Measurements from ENCODE around the gene APOE. TPM values are rescaled to one million over a fixed set of nuclear protein-coding genes. Genes with fewer than 3 reads are reported as not detected.
"Not testable (repeated sequence)": the region's sequence is repeated elsewhere in the genome, so short reads cannot be mapped to it uniquely, and the experiment has no call there.

The APOE gene
- total RNA-seq, 1 experiment from 2014 or later: 6.5 TPM

- H3K4me1 ChIP-seq: peaks cover 16% of the 10 kb centered on the region
- H3K36me3 ChIP-seq; DNase-seq; H3K9me3 ChIP-seq (replicated peaks); H3K27me3 ChIP-seq; H3K27ac ChIP-seq: not testable (repeated sequence)
- H3K4me3 ChIP-seq: peak overlapping the region; percentile 57
Measured at GRCh38 chr19:44913512-44914432, 8.2 kb downstream of the APOE start.

- peaks cover 16% of the 10 kb centered on the region for H3K4me1 ChIP-seq
- H3K9me3 ChIP-seq (replicated peaks); H3K36me3 ChIP-seq; H3K27me3 ChIP-seq: not testable (repeated sequence)
- H3K4me3 ChIP-seq: peak within 1 kb of the TSS; percentile 57
- peak; percentile 78 to 88 for DNase-seq
- H3K27ac ChIP-seq: peak within 1 kb of the TSS; percentile 12
Measured at GRCh38 chr19:44914433-44915206, 9.0 kb downstream of the APOE start, which contains the start of gene APOC1. APOC1 (plus strand) TSS chr19:44914608; CDS start chr19:44914892, 284 bp downstream.

DNA sequence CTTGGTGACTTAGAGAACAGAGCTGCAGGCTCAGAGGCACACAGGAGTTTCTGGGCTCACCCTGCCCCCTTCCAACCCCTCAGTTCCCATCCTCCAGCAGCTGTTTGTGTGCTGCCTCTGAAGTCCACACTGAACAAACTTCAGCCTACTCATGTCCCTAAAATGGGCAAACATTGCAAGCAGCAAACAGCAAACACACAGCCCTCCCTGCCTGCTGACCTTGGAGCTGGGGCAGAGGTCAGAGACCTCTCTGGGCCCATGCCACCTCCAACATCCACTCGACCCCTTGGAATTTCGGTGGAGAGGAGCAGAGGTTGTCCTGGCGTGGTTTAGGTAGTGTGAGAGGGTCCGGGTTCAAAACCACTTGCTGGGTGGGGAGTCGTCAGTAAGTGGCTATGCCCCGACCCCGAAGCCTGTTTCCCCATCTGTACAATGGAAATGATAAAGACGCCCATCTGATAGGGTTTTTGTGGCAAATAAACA lies 18.7 kb downstream of the APOE start:
- no peak overlapping the region for H3K27ac ChIP-seq
- no peaks in the 10 kb centered on the region for H3K27me3 ChIP-seq
- no peaks in the 10 kb centered on the region for H3K9me3 ChIP-seq (replicated peaks)
- H3K4me1 ChIP-seq: peaks cover 26% of the 10 kb centered on the region
- no peak overlapping the region for H3K4me3 ChIP-seq
- peak in 1 of 2 experiments; percentile 44 for DNase-seq
- no peaks in the 10 kb centered on the region for H3K36me3 ChIP-seq

- Histone ChIP-seq H3K27me3 (no peaks in the 10 kb centered on the region), H3K4me3 (no peak overlapping the region), H3K9me3 (replicated peaks) (no peaks in the 10 kb centered on the region), H3K4me1 (peaks cover 26% of the 10 kb centered on the region), H3K27ac (peak overlapping the region; percentile 48), H3K36me3 (no peaks in the 10 kb centered on the region)
- peak; percentile 95 for DNase-seq
Measured at GRCh38 chr19:44925114-44925891, 19.7 kb downstream of the APOE start.

- DNase-seq: peak in 1 of 2 experiments; percentile 39
- not testable (repeated sequence) for H3K36me3 ChIP-seq; H3K27me3 ChIP-seq; H3K27ac ChIP-seq; H3K9me3 ChIP-seq (replicated peaks)
- H3K4me1 ChIP-seq: peaks cover 26% of the 10 kb centered on the region
- H3K4me3 ChIP-seq: peak overlapping the region; percentile 36
Measured at GRCh38 chr19:44926245-44927077, 20.9 kb downstream of the APOE start.

DNA sequence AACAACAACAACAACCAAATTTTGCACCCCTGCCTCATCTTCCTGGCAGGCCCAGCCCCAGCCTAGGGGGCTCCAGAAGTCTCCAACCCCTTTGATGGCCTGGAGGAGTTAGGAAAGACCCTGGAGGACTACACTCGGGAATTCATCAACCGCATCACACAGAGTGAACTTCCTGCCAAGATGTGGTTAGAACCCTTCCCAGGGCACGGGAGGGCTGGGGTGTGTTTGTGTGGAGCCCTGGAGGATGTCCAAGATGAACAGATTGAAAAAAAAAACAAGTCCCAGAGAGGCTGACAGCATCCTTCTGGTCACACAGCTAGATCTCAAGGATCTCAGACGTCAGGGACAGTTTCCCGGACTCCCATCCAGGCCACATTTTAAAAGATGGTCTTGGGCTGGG lies 22.1 kb downstream of the APOE start:
- no peak for DNase-seq
- Histone ChIP-seq H3K4me1 (peaks cover 26% of the 10 kb centered on the region), H3K27ac (no peak overlapping the region), H3K4me3 (no peak overlapping the region), H3K27me3 (no peaks in the 10 kb centered on the region), H3K36me3 (no peaks in the 10 kb centered on the region), H3K9me3 (replicated peaks) (no peaks in the 10 kb centered on the region)

- no peaks in the 10 kb centered on the region; the same call in 1 of the 2 replicates for H3K27me3 ChIP-seq
- H3K36me3 ChIP-seq: no peaks in the 10 kb centered on the region
- DNase-seq: no peak
- H3K4me3 ChIP-seq: no peak overlapping the region
- no peaks in the 10 kb centered on the region for H3K9me3 ChIP-seq (replicated peaks)
- no peak overlapping the region for H3K27ac ChIP-seq
- H3K4me1 ChIP-seq: peaks cover 15% of the 10 kb centered on the region
Measured at GRCh38 chr19:44930088-44930487, 24.5 kb downstream of the APOE start.

DNA sequence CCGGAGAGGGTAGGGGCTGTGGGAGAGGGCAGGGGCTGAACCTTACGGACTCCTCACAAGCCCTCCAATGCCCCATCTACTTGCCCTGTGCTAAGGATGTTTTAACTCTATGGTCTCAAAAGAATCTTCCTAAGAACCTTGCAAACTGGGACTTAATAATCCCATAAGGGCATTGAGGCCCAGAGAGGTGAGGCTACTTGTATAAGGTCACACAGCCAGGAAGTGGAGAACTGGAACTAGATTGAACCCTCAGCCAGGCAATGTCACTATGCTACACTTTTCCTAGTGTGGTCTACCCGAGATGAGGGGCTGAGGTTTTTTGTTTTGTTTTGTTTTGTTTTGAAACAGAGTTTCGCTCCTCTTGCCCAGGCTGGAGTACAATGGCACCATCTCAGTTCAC lies 25.9 kb downstream of the APOE start:
- H3K27ac ChIP-seq: no peak overlapping the region
- H3K4me1 ChIP-seq: peaks cover under 1% of the 10 kb centered on the region

GRCh38 chr19:44939668-44940067 lies 34.1 kb downstream of the APOE start:
- Histone ChIP-seq H3K4me1 (no peaks in the 10 kb centered on the region), H3K27ac (no peak overlapping the region), H3K36me3 (no peaks in the 10 kb centered on the region), H3K4me3 (no peak overlapping the region), H3K27me3 (no peaks in the 10 kb centered on the region; the same call in 1 of the 2 replicates), H3K9me3 (replicated peaks) (no peaks in the 10 kb centered on the region)
- DNase-seq: no peak

More for the DNA sequence above, 25.9 kb downstream of the APOE start:
- Histone ChIP-seq H3K4me3 (no peak overlapping the region), H3K9me3 (replicated peaks) (no peaks in the 10 kb centered on the region), H3K36me3 (no peaks in the 10 kb centered on the region), H3K27me3 (no peaks in the 10 kb centered on the region; the same call in 1 of the 2 replicates)
- no peak for DNase-seq

GRCh38 chr19:44942067-44942571 lies 36.5 kb downstream of the APOE start, which contains the start of gene APOC4:
APOC4 (plus strand) TSS chr19:44942237; CDS start chr19:44942278, 41 bp downstream.
- no peaks in the 10 kb centered on the region for H3K4me1 ChIP-seq
- H3K4me3 ChIP-seq: no peak within 1 kb of the TSS
- no peak within 1 kb of the TSS for H3K27ac ChIP-seq
- H3K36me3 ChIP-seq: no peaks in the 10 kb centered on the region
- no peaks in the 10 kb centered on the region for H3K27me3 ChIP-seq
- DNase-seq: no peak
- H3K9me3 ChIP-seq (replicated peaks): no peaks in the 10 kb centered on the region

DNA sequence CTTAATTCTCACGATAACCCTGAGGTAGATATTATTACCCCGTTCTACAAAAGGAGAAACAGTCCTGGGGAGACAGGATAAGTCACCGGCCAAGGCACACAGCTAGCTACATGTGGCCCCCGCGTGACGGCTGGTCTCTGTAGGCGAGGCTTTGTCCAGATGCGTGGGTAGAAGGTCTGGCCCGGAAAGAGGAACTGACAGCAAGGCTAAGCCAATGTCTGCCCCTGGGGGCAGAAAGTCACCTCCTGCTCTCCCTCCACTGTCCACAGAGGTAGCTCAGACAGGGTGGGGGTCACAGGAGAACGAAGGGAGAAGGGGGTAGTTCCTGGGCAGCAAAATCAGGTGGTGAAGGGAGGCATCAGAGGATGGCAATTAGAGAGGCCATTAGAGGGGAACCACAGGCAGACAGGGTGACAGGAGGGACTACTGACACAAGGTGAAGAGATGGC lies 38.2 kb downstream of the APOE start:
- no peaks in the 10 kb centered on the region for H3K36me3 ChIP-seq
- no peaks in the 10 kb centered on the region for H3K4me1 ChIP-seq
- H3K4me3 ChIP-seq: no peak overlapping the region
- H3K9me3 ChIP-seq (replicated peaks): no peaks in the 10 kb centered on the region
- H3K27me3 ChIP-seq: no peaks in the 10 kb centered on the region
- DNase-seq: no peak
- H3K27ac ChIP-seq: no peak overlapping the region

- Histone ChIP-seq H3K4me3 (no peak overlapping the region), H3K27ac (no peak overlapping the region), H3K36me3 (no peaks in the 10 kb centered on the region), H3K27me3 (no peaks in the 10 kb centered on the region), H3K9me3 (replicated peaks) (no peaks in the 10 kb centered on the region), H3K4me1 (no peaks in the 10 kb centered on the region)
- DNase-seq: no peak
Measured at GRCh38 chr19:44947041-44947581, 41.5 kb downstream of the APOE start.

GRCh38 chr19:44948237-44948636 lies 42.6 kb downstream of the APOE start:
- no peak overlapping the region for H3K27ac ChIP-seq
- H3K4me1 ChIP-seq: no peaks in the 10 kb centered on the region
- H3K4me3 ChIP-seq: no peak overlapping the region
- peak; percentile 15 to 28 for DNase-seq
- H3K9me3 ChIP-seq (replicated peaks): no peaks in the 10 kb centered on the region
- H3K36me3 ChIP-seq: no peaks in the 10 kb centered on the region
- no peaks in the 10 kb centered on the region for H3K27me3 ChIP-seq

Measured in SJCRH30 (cell line).